Posterior vena cava (tissue), 2 donors: ENCODE measurements around the gene HSD3B2. TPM values are rescaled to one million over a fixed set of nuclear protein-coding genes. Genes with fewer than 3 reads are reported as not detected.
"Not testable (repeated sequence)": the region's sequence is repeated elsewhere in the genome, so short reads cannot be mapped to it uniquely, and the experiment has no call there.

Experiments
- DNase-seq: peaks from one replicate; pipeline ENCODE4 v3.0.0-alpha.2; 2020; ENCODE audit warnings: low spot score
- intact Hi-C, 2 donors: fragments of 100-400 bp; cut with DNase I; formaldehyde crosslinking; loops; one replicate each; pipeline versions ENCODE4 v1.14.1 to v1.14.2; 2022 to 2023
- long read RNA-seq, 2 donors: library from polyadenylated mRNA; unstranded; transcript quantifications; one replicate each; pipeline ENCODE4 v2.0.0, GENCODE V29; 2020 to 2021
- total RNA-seq, 2 donors: library from RNA; stranded (reverse); fragmentation: NEBNext Ultra II Directional; extraction: Animal tissue kit (Norgen Biotek cat#: 25700); gene quantifications; one replicate each; pipeline ENCODE4 v1.2.1, GENCODE V29; 2021
- donor health status: DM: yes; HTN: yes; CAD: no.
- donor health status: DM: yes; HTN: yes; CAD: no.

HSD3B2 gene
- total RNA-seq, result under 1 TPM in 1 of 2 donors, not detected in 1; 0.52 TPM
- long read RNA-seq, donor 1, result 0 reads
- long read RNA-seq, donor 2, result 0 reads

GRCh38 chr1:119414950-119415349, at the start of gene HSD3B2:
Gene HSD3B2 (plus strand): TSS chr1:119415150. CDS start chr1:119415420, 270 bp downstream.
- DNase-seq, result no peak

DNA sequence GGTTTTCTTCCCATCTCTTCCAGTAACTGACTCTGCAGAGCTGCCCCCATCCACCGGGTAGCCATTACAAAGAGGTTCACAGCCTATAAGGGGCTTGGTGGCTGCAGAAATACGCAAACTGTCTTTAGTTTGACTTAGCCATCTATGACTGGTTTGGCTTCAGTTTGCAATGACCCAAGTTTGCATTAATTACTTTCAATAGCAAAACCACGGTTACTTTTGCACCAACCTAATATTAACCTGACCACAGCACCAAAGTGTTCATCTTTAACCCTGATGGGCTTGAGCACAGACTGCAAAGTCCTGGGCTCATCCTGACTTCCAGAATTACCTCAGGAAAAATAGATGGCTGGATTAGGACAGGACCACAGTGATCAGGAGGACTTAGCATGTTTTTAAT, 48.5 kb upstream of the HSD3B2 start:
- intact Hi-C loops, result loop anchor here (5.0 to 10.0 kb wide), 3 partner anchors 92 to 1212 kb away; no protein-coding TSS in a partner anchor

More at GRCh38 chr1:119414950-119415349, at the start of gene HSD3B2:
- intact Hi-C loops, result no loop called here

DNA sequence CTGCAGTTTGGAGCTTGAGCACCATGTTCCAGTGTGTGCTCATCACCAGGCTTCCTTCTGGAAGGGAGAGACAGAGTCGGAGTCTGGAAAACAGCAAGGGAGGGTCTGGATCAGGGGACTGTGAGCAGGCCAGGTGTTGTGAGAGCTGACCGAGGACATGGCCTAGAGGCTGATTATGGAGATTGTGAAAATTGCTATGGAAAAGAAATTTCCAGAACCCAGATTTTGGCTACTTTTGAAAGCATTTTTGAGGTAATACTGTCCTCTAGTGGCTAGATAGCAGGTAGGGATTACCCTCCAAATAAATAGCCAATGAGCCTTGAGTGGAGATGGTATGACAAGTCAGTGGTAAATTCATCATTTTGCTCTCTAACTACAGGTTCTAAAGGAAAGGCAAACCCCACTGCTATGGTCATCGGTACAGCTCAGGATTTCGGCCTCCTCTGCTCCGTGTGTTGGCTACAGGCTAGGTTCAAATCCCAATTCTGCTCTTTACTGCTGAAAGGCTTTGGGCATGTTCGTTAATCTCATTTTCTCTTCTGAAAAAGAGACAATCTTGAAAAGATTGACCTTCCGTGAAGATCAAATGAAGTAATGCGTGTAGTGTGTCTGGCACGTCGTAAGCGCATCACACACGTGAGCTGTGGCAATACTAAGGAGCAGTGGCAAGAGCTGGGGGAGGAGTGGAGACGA, 47.4 kb upstream of the HSD3B2 start:
- intact Hi-C loops, result loop anchor here (5.0 to 10.0 kb wide), 3 partner anchors 93 to 1213 kb away; no protein-coding TSS in a partner anchor
- no peak for DNase-seq

More for the DNA sequence above, 48.5 kb upstream of the HSD3B2 start:
- no peak for DNase-seq

DNA sequence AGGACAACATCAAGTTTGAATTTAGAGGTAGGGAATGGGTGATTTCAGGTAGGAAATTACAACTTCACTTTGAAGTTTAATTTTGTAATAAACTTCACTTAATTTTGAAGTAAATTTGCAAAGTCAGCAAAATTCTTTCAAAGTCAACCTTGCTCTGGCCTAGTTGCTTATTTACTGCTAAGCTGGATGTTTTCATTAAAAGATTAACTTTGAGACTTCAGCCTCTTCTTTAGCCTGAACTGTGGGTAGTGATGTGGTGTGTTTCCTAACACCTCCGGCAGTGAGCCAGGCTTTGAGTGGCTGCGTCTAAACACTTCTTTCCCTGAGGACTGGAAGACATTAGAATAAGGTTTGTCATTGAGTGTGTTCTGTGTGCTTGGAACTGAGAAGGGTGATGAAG, 46.4 kb upstream of the HSD3B2 start, which contains the start of gene HAO2:
Gene HAO2, plus strand, starts transcription at position 232 of the 400 bp plus-strand sequence. CDS start 12,301 bp downstream, outside the sequence.
- DNase-seq, result no peak
- intact Hi-C loops, result loop anchor here (5.0 to 10.0 kb wide), 3 partner anchors 94 to 1214 kb away; no protein-coding TSS in a partner anchor

DNA sequence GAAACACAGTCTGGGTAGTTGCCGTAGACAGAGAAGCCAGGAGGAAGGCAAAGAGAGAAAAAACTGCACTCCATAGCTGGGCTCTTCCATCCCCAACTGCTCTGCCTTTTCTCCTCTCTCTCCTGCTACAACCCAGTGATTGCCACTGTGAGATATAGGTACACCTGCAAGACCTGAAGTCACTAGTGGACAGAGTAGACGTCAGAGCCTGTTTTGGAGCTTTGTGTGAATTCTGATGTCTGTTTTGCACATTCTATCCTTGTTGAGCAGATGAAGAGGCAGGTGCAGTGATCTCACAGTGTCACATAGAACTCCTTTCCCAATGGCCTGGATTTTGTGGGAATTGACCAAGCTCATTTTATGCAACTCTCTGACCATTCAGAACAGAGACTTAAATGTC, 44.2 kb upstream of the HSD3B2 start:
- intact Hi-C loops, result loop anchor here in 1 of 2 donors (10.0 kb wide), 1 partner anchor 86 kb away; no protein-coding TSS in a partner anchor
- DNase-seq, result no peak

DNA sequence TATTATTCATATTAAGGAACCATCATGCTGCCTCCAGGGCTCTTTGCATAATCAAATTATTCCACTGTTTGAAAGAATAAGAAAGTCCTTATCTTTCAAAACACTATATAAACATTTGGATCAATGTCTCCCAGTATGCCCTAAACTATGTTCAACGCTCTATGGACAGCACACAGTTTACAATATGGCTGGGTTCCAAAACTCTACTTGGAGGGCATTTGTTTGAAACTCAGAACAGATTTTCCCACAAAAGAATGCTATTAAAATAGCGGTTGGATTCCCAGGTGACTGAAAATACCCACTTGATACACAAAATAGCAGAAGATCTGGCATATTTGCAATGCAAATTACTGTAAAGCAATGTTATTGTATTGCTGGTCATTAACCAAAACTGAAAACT, 43.1 kb upstream of the HSD3B2 start:
- DNase-seq, result no peak
- intact Hi-C loops, result loop anchor here in 1 of 2 donors (10.0 kb wide), 1 partner anchor 87 kb away; no protein-coding TSS in a partner anchor

DNA sequence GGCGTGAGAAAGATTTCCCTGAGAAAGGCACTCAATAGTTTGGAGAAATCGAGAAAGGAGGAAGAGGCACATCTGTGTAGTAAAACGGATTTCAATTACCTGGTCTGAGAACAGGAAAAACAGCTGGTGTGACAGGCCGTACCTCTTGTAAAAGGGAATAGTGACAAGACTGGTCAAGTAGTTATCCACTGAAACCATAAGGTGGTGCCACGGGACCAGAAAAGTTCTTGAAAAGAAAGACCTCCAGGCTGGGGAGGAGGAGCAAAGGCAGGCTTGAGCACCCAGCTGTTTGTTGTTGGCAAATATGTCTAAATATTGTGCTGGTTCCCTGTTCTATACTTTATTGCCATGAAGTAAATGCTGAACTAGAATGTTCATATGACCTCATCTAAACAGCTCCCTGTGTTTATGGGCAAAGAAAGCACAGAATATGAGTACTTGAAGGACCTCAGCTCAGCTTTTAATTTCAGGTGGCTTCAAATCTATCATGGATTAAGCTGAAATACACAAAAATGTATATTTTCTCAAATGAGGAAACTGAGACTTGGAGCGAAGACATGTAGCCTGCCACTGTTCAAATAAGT, 42.4 kb upstream of the HSD3B2 start:
- intact Hi-C loops, result loop anchor here in 1 of 2 donors (10.0 kb wide), 1 partner anchor 88 kb away; no protein-coding TSS in a partner anchor
- DNase-seq, result no peak

- intact Hi-C loops, result loop anchor here in 1 of 2 donors (10.0 kb wide), 1 partner anchor 89 kb away; no protein-coding TSS in a partner anchor
- no peak for DNase-seq
These were observed 41.5 kb upstream of the HSD3B2 start for GRCh38 chr1:119373465-119373864.

- intact Hi-C loops, result loop anchor here in 1 of 2 donors (10.0 kb wide), 1 partner anchor 90 kb away; no protein-coding TSS in a partner anchor
- DNase-seq, result no peak
These were observed 40.6 kb upstream of the HSD3B2 start for GRCh38 chr1:119374208-119374874.

GRCh38 chr1:119375366-119375765, 39.6 kb upstream of the HSD3B2 start:
- no peak for DNase-seq
- intact Hi-C loops, result loop anchor here in 1 of 2 donors (10.0 kb wide), 1 partner anchor 91 kb away; no protein-coding TSS in a partner anchor

- DNase-seq, result no peak
- intact Hi-C loops, result loop anchor here in 1 of 2 donors (10.0 kb wide), 1 partner anchor 92 kb away; no protein-coding TSS in a partner anchor
These were observed 38.4 kb upstream of the HSD3B2 start for GRCh38 chr1:119376594-119376993.

- intact Hi-C loops, result loop anchor here in 1 of 2 donors (10.0 kb wide), 1 partner anchor 93 kb away; no protein-coding TSS in a partner anchor
- DNase-seq, result not testable (repeated sequence)
These were observed 37.4 kb upstream of the HSD3B2 start for GRCh38 chr1:119377594-119377993.

- intact Hi-C loops, result loop anchor here in 1 of 2 donors (10.0 kb wide), 1 partner anchor 94 kb away; no protein-coding TSS in a partner anchor
- DNase-seq, result no peak
These were observed 35.8 kb upstream of the HSD3B2 start for GRCh38 chr1:119379117-119379516.

DNA sequence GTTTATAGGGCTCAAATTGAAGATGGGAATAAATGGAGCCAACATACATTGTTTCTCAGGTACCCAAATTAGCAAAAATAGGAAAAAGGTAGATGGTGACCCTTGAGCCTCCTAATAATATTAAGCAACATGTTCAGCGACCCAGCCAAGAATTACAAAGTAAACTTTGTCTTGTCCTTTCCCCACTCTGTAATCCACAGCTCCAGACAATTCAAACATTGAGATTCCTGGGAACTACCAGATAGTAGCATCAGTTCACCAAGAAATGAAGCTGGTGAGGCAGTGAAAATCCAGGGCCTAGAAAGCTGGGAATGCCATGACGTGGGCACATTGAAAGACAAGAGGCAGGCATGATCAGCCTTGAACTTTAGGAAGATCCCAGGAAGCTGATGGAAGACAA, 34.6 kb upstream of the HSD3B2 start:
- no peak for DNase-seq
- intact Hi-C loops, result no loop called here

- intact Hi-C loops, result no loop called here
- DNase-seq, result no peak
These were observed 33.8 kb upstream of the HSD3B2 start for GRCh38 chr1:119380983-119381662.

DNA sequence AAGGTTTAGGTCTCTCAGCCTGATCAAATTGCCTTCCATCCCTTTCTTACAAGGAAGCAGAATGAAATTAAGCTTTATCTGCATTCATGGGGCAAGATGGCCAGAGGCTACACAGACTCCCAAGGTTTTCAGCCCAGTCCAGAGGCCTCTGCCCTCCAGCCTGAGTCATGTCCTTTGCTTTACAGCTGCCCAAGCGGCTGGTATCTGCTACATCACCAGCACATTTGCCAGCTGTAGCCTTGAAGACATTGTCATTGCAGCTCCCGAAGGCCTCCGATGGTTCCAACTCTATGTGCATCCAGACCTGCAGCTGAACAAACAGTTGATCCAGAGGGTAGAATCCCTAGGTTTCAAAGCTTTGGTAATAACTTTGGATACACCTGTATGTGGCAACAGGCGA, 30.4 kb upstream of the HSD3B2 start:
- intact Hi-C loops, result no loop called here
- DNase-seq, result no peak

GRCh38 chr1:119385650-119386049, 29.3 kb upstream of the HSD3B2 start:
- DNase-seq, result no peak
- intact Hi-C loops, result no loop called here

DNA sequence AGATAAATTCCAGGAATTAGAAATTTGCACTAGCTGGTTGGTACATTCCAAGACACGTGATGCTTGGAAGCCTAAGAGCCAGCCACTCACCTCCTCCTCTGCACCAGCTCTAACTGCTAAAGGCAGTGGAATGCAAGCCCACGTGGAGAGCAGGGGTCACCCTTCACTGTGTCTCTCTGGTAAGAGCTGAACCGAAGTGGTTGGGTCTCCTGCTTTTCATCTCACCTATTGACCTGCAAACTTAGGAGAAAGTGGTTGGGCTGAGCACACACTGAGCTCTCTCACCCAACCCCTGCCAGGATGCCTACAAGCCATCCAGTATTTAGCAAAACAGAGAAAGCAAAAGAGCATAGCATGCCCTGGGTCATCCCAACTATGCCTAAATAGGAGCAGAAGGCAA, 27.1 kb upstream of the HSD3B2 start:
- intact Hi-C loops, result no loop called here
- DNase-seq, result no peak

GRCh38 chr1:119388450-119388849, 26.5 kb upstream of the HSD3B2 start:
- no peak for DNase-seq
- intact Hi-C loops, result no loop called here
